Endothelial cell of umbilical vein (primary cell): ENCODE results near the gene ZNF385B. TPM values are rescaled to one million over a fixed set of nuclear protein-coding genes. Genes with fewer than 3 reads are reported as not detected.

Experiments used
- BruUV-seq: library from RNA; stranded (reverse); fragments of 400-500 nt; replicated peaks from 2 replicates; lab custom pipeline; 2021; lab: Mats Ljungman, UMichigan
- CTCF ChIA-PET: fragments of 300-600, 350-600 bp; sonication (Branson Sonifier 250); formaldehyde crosslinking; loops from one replicate; lab custom pipeline; 2021; ENCODE audit warnings: antibody characterized with exemption, inconsistent platforms; lab: Charles Lee
- POLR2A ChIA-PET: fragments of 300-600, 350-600 bp; sonication (Branson Sonifier 250); formaldehyde crosslinking; loops from one replicate; lab custom pipeline; 2021; ENCODE audit warnings: antibody characterized with exemption, inconsistent platforms; lab: Charles Lee
- DNase-seq: peaks from one replicate; pipeline ENCODE4 v3.0.0-alpha.2; 2011; ENCODE audit warnings: low read depth, low spot score
- FAIRE-seq: peaks from 2 replicates; lab custom pipeline; 2011; peaks lifted over from hg19 to GRCh38; lab: Jason Lieb, UNC
- H2AFZ ChIP-seq: 2 replicates; pipeline ENCODE4 v1.6.0; 2012; ENCODE audit warnings: low read depth, low read length, control low read depth, inconsistent platforms
- H3K27ac ChIP-seq: 2 replicates; pipeline ENCODE4 v1.5.1; 2011; ENCODE audit warnings: low read depth, mild to moderate bottlenecking, control low read depth, low read length, moderate library complexity; ENCODE audit not compliant: insufficient read depth
- H3K27me3 ChIP-seq, 2 experiments: 2 replicates each; pipeline versions ENCODE4 v1.6.0 to v1.6.1; 2011; ENCODE audit warnings: low read length in 2 of 2, mixed read lengths in 1 of 2; ENCODE audit not compliant: control insufficient read depth in 2 of 2, insufficient read depth in 2 of 2
- H3K36me3 ChIP-seq, 2 experiments: 2 replicates in 1 of 2; 3 replicates in 1 of 2; pipeline ENCODE4 v1.5.1; 2011; ENCODE audit warnings: low read length in 2 of 2, mild to moderate bottlenecking in 1 of 2, moderate library complexity in 1 of 2; ENCODE audit not compliant: control insufficient read depth in 2 of 2, insufficient read depth in 2 of 2; ENCODE audit errors: extremely low read depth in 1 of 2
- H3K4me1 ChIP-seq: 3 replicates; pipeline ENCODE4 v1.5.1; 2011; ENCODE audit warnings: mild to moderate bottlenecking, low read length; ENCODE audit not compliant: control insufficient read depth, insufficient read depth; ENCODE audit errors: extremely low read depth
- H3K4me2 ChIP-seq: 2 replicates; pipeline ENCODE4 v1.6.1; 2011; ENCODE audit warnings: low read length, control low read depth, mixed read lengths; ENCODE audit not compliant: insufficient read depth
- H3K4me3 ChIP-seq, 3 experiments: fragments of 200-600 bp in 1 of 3; sonication (generic), shearing (Covaris generic) in 1 of 3; replicated peaks in 1 of 3; 2 replicates each; pipeline ENCODE4 v1.5.1; 2011 to 2016; ENCODE audit warnings: control low read depth in 3 of 3, low read length in 3 of 3, mild to moderate bottlenecking in 2 of 3, inconsistent platforms in 1 of 3, low read depth in 1 of 3, moderate library complexity in 1 of 3; ENCODE audit not compliant: insufficient read depth in 1 of 3
- H3K79me2 ChIP-seq: 2 replicates; pipeline ENCODE4 v1.6.0; 2012; ENCODE audit warnings: low read length, inconsistent platforms; ENCODE audit not compliant: control insufficient read depth, insufficient read depth
- H3K9ac ChIP-seq: replicated peaks from 2 replicates; pipeline ENCODE3; 2011; ENCODE audit warnings: low read length, control low read depth; ENCODE audit not compliant: insufficient read depth; ENCODE audit errors: extremely low read depth
- H3K9me1 ChIP-seq: replicated peaks from 3 replicates; pipeline ENCODE4 v1.6.0; 2011; ENCODE audit warnings: mild to moderate bottlenecking, low read length; ENCODE audit not compliant: control insufficient read depth, insufficient read depth; ENCODE audit errors: extremely low read depth
- H3K9me3 ChIP-seq: replicated peaks from 2 replicates; pipeline ENCODE4 v1.5.1; 2012; ENCODE audit warnings: low read length, inconsistent platforms; ENCODE audit not compliant: control insufficient read depth, insufficient read depth
- H4K20me1 ChIP-seq: replicated peaks from 2 replicates; pipeline ENCODE3; 2011; ENCODE audit warnings: mild to moderate bottlenecking, low read length; ENCODE audit not compliant: control insufficient read depth, insufficient read depth; ENCODE audit errors: extremely low read depth
- CTCF ChIP-seq, 2 donors: IDR thresholded peaks; 1 replicate in 1 of 2; 2 replicates in 1 of 2; pipeline ENCODE4 v1.5.1; 2011; ENCODE audit warnings: low read length in 2 of 2, mild to moderate bottlenecking in 2 of 2, moderate library complexity in 2 of 2, control low read depth in 1 of 2, inconsistent platforms in 1 of 2, low read depth in 1 of 2; ENCODE audit not compliant: insufficient read depth in 1 of 2; ENCODE audit errors: extremely low read depth in 1 of 2
- EZH2 ChIP-seq: IDR thresholded peaks from 2 replicates; pipeline ENCODE4 v1.6.1; 2012; ENCODE audit warnings: borderline replicate concordance, low read depth, mild to moderate bottlenecking, moderate library complexity, low read length, inconsistent platforms; ENCODE audit not compliant: severe bottlenecking
- FOS ChIP-seq: IDR thresholded peaks from 2 replicates; pipeline ENCODE4 v1.6.1; 2011; ENCODE audit warnings: mild to moderate bottlenecking, low read length, moderate library complexity, borderline replicate concordance; ENCODE audit not compliant: insufficient read depth
- GATA2 ChIP-seq: IDR thresholded peaks from 2 replicates; pipeline ENCODE4 v1.7.0; 2011; ENCODE audit warnings: low read depth, mild to moderate bottlenecking, moderate library complexity, mixed read lengths, low read length; ENCODE audit not compliant: insufficient read length, insufficient read depth
- JUN ChIP-seq: IDR thresholded peaks from 2 replicates; pipeline ENCODE4 v1.6.1; 2011; ENCODE audit warnings: borderline replicate concordance, low read depth; ENCODE audit not compliant: insufficient read length, insufficient read depth
- MYC ChIP-seq: IDR thresholded peaks from one replicate; pipeline ENCODE4 v1.6.1; 2011; ENCODE audit warnings: mild to moderate bottlenecking, low read depth, low read length
- POLR2A ChIP-seq: IDR thresholded peaks from 2 replicates; pipeline ENCODE4 v1.6.1; 2012; ENCODE audit warnings: low read depth, mild to moderate bottlenecking, control low read depth, low read length
- POLR2AphosphoS5 ChIP-seq: IDR thresholded peaks from 2 replicates; pipeline ENCODE4 v1.6.1; 2012; ENCODE audit warnings: low read depth, mild to moderate bottlenecking, control low read depth, low read length, moderate library complexity; ENCODE audit not compliant: insufficient read depth
- dilution Hi-C: fragments of 300-500 bp; cut with MboI; formaldehyde crosslinking; loops from one replicate; pipeline ENCODE4 v1.15.0; 2019; ENCODE audit warnings: low sequenced_read_pairs; ENCODE audit not compliant: extremely low pct_ligation_motif_present
- intact Hi-C: fragments of 100-400 bp; cut with micrococcal nuclease; formaldehyde crosslinking; loops from one replicate; pipeline ENCODE4 v1.10.0; 2022
- polyA plus RNA-seq, 4 experiments: library from polyadenylated mRNA; depleted of rRNA in 3 of 4; stranded (reverse) in 3 of 4; unstranded in 1 of 4; fragments of >200 nt; gene quantifications; 2 replicates each; pipeline versions ENCODE4 v1.2.1 to v1.2.3, GENCODE V29; 2011 to 2012; ENCODE audit warnings: missing spikeins in 1 of 4
- total RNA-seq: library from RNA; stranded (reverse); gene quantifications from 2 replicates; pipeline ENCODE4 v1.2.3, GENCODE V29; 2021
- TF ChIP-seq, protein P1 (sequence below): IDR thresholded peaks from 2 replicates; pipeline ENCODE4 v1.6.1; 2011; ENCODE audit not compliant: insufficient read depth, insufficient read length

ZNF385B gene
- total and polyA plus RNA-seq, 2 donors (not counting 3 experiments of a cell fraction or from before 2014, with no cell fraction given), result not detected

DNA sequence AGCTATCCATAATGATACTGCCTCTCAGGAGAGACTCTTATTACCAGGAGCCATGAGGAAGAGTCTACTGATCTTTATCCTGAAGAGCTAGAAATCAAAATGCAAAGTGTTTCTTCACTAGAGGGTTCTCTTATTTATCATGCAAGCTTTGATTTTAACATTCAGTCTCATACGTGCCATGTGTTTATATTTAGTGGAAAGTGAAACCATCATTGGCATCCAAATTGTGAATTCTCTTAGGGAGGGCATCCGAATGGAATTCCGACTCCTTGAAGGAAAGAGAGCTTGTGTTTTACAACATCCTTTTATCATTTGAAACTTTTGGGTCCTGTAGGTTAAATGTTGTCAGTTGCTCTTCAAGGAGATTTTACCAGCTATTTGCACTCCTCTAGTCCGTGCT lies 426.4 kb downstream of the ZNF385B start:
- intact Hi-C loops (no loop called here), dilution Hi-C loops (no loop called here)
- Histone ChIP-seq H2AFZ (no peak overlapping the region), H3K4me2 (no peak overlapping the region), H3K79me2 (no peaks in the 10 kb centered on the region), H3K27ac (no peak overlapping the region), H3K4me1 (no peaks in the 10 kb centered on the region), H3K9me1 (no peaks in the 10 kb centered on the region), H3K4me3 (no peak overlapping the region), H3K36me3 (no peaks in the 10 kb centered on the region), H3K9ac (no peak overlapping the region), H4K20me1 (no peaks in the 10 kb centered on the region), H3K9me3 (no peaks in the 10 kb centered on the region), H3K27me3 (peaks cover 0 to 5% of the 10 kb centered on the region in 2 experiments)
- FAIRE-seq (peak; percentile 21), DNase-seq (no peak)
- TF ChIP-seq EZH2, result no peak
- no peak for TF ChIP-seq FOS
- no peak for TF ChIP-seq CTCF (IDR thresholded peaks at IDR 0.05; ENCODE audit: extremely low read depth in 1 of 2, insufficient read depth in 1 of 2, low read depth in 1 of 2, low read length in 2 of 2)
- TF ChIP-seq POLR2AphosphoS5, result no peak
- TF ChIP-seq GATA2, result no peak
- no peak for TF ChIP-seq JUN
- TF ChIP-seq POLR2A, result no peak
- TF ChIP-seq, protein P1, sequence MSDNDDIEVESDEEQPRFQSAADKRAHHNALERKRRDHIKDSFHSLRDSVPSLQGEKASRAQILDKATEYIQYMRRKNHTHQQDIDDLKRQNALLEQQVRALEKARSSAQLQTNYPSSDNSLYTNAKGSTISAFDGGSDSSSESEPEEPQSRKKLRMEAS, result no peak
- no peak for TF ChIP-seq MYC
- ChIA-PET CTCF (interaction anchor here (1.4 to 2.2 kb wide), 3 partner anchors 10 to 24 kb away, joined by 4 to 9 read pairs (median 8); no protein-coding TSS in a partner anchor), POLR2A (no interaction called here)
- BruUV-seq, result no TSS peak
